CD4-positive, alpha-beta memory T cell (primary cell): ENCODE results near the gene ZPR1. TPM values are rescaled to one million over a fixed set of nuclear protein-coding genes. Genes with fewer than 3 reads are reported as not detected.

Source experiments
- CTCF ChIA-PET: fragments of 350-600 bp; sonication (Branson Sonifier 250); formaldehyde crosslinking; loops from one replicate; lab custom pipeline; 2021; ENCODE audit warnings: inconsistent platforms; ENCODE audit not compliant: partially characterized antibody; lab: Charles Lee
- POLR2A ChIA-PET: fragments of 350-600 bp; sonication (Branson Sonifier 250); formaldehyde crosslinking; loops from one replicate; lab custom pipeline; 2021; ENCODE audit not compliant: partially characterized antibody; lab: Charles Lee
- DNase-seq, 5 donors: peaks; one replicate each; pipeline versions ENCODE4 v3.0.0 to v3.0.0-alpha.2; 2020 to 2022; ENCODE audit warnings: mixed read lengths in 1 of 5
- H3K27ac ChIP-seq: one replicate; pipeline ENCODE4 v1.7.0; 2013; ENCODE audit warnings: low read depth, low read length
- H3K27me3 ChIP-seq: 2 replicates; pipeline ENCODE4 v1.7.0; 2013; ENCODE audit warnings: mild to moderate bottlenecking, low read length, moderate library complexity; ENCODE audit not compliant: insufficient read depth
- H3K36me3 ChIP-seq: 2 replicates; pipeline ENCODE4 v1.7.0; 2013; ENCODE audit warnings: mild to moderate bottlenecking, low read length, moderate library complexity; ENCODE audit not compliant: insufficient read depth
- H3K4me1 ChIP-seq: 2 replicates; pipeline ENCODE4 v1.7.0; 2013; ENCODE audit warnings: mild to moderate bottlenecking, low read length, moderate library complexity; ENCODE audit not compliant: insufficient read depth
- H3K4me3 ChIP-seq, 2 donors: one replicate each; pipeline ENCODE4 v1.7.0; 2013; ENCODE audit warnings: low read length in 2 of 2, mild to moderate bottlenecking in 1 of 2
- H3K9me3 ChIP-seq, 2 donors: one replicate each; pipeline ENCODE4 v1.7.0; 2013; ENCODE audit warnings: low read length in 2 of 2, control low read depth in 1 of 2; ENCODE audit not compliant: control insufficient read depth in 1 of 2
- H3K27ac Mint-ChIP-seq, 7 donors: one replicate each; pipeline ENCODE4 v1.8.0; 2020 to 2021; ENCODE audit warnings: mixed read lengths in 7 of 7, mild to moderate bottlenecking in 6 of 7, inconsistent platforms in 3 of 7, moderate library complexity in 3 of 7
- H3K27me3 Mint-ChIP-seq, 2 donors: one replicate each; pipeline ENCODE4 v1.8.0; 2020 to 2021; ENCODE audit warnings: mixed read lengths in 2 of 2
- H3K36me3 Mint-ChIP-seq, 2 donors: one replicate each; pipeline ENCODE4 v1.8.0; 2020 to 2021; ENCODE audit warnings: mixed read lengths in 2 of 2, inconsistent platforms in 1 of 2, mild to moderate bottlenecking in 1 of 2
- H3K4me1 Mint-ChIP-seq, 4 donors: one replicate each; pipeline ENCODE4 v1.8.0; 2020 to 2021; ENCODE audit warnings: mixed read lengths in 4 of 4, mild to moderate bottlenecking in 1 of 4
- H3K4me3 Mint-ChIP-seq, 8 donors: one replicate each; pipeline ENCODE4 v1.8.0; 2020 to 2021; ENCODE audit warnings: mixed read lengths in 8 of 8, mild to moderate bottlenecking in 7 of 8, moderate library complexity in 6 of 8, inconsistent platforms in 3 of 8
- H3K9me3 Mint-ChIP-seq, 8 donors: one replicate each; pipeline ENCODE4 v1.8.0; 2020 to 2021; ENCODE audit warnings: mixed read lengths in 8 of 8, mild to moderate bottlenecking in 5 of 8, inconsistent platforms in 3 of 8, moderate library complexity in 1 of 8
- intact Hi-C: fragments of 100-400 bp; cut with micrococcal nuclease; formaldehyde crosslinking; loops from one replicate; pipeline ENCODE4 v1.15.1; 2023
- polyA plus RNA-seq, 2 donors: library from polyadenylated mRNA; unstranded; fragments of 300-500 nt; fragmentation: Illumina TruSeq; gene quantifications; one replicate each; pipeline ENCODE4 v1.2.3, GENCODE V29; 2021
- total RNA-seq, 2 experiments: library from RNA; stranded (reverse); gene quantifications; one replicate each; pipeline ENCODE4 v1.2.3, GENCODE V29; 2021

The ZPR1 gene
- total and polyA plus RNA-seq, 4 experiments from 2014 or later = 45.8 to 73.4 (median 53.8) TPM

DNA sequence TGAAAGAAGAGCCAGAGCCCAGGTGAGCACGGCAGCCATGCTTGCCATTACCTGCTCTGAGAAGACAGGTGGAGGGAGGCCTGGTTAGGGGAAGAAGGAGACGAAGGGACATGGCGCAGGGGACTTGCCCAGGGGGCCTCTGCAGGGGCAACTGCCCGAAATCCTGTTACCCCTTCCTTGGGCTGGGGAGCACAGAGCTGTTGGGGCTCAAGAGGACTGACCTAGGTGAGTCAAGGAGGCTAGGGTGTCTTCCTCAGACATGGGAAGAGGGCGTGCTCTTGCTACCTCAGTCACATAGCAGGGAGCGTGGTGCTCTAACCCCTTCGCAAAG is 4.0 kb upstream of the ZPR1 start, which contains the start of gene APOA5:
Gene APOA5 (minus strand): TSS at position 67 of the 331 bp plus-strand sequence. CDS start 19 bp downstream, at position 48.
- Mint-ChIP-seq H3K27ac (peak within 1 kb of the TSS; percentile 29 to 88 (median 35)), H3K4me1 (peaks cover 15 to 31% (median 22%) of the 10 kb centered on the region in 4 donors), H3K36me3 (peaks cover 4 to 12% of the 10 kb centered on the region in 2 donors), H3K9me3 (no peaks in the 10 kb centered on the region), H3K27me3 (peaks cover 2 to 7% of the 10 kb centered on the region in 2 donors), H3K4me3 (peak within 1 kb of the TSS in 7 of 8 donors; percentile 11 to 83 (median 58))
- Histone ChIP-seq H3K36me3 (no peaks in the 10 kb centered on the region), H3K9me3 (no peaks in the 10 kb centered on the region), H3K27me3 (no peaks in the 10 kb centered on the region), H3K4me1 (peaks cover 24% of the 10 kb centered on the region), H3K27ac (no peak within 1 kb of the TSS), H3K4me3 (no peak within 1 kb of the TSS)
- intact Hi-C loops = loop anchor here (1.0 kb wide), 5 partner anchors 45 to 435 kb away; partner anchors contain the start of gene SIK3
- CTCF ChIA-PET = interaction anchor here (0.5 to 12.8 kb wide), 35 partner anchors 9 to 440 kb away, joined by 3 to 212 read pairs (median 5); partner anchors contain the start of genes APOA1, APOC3, BUD13 and PCSK7
- POLR2A ChIA-PET = interaction anchor here (1.0 to 2.8 kb wide), 9 partner anchors 19 to 435 kb away, joined by 3 to 23 read pairs (median 4); partner anchors contain the start of genes BUD13, PAFAH1B2 and SIDT2
- DNase-seq = no peak

DNA sequence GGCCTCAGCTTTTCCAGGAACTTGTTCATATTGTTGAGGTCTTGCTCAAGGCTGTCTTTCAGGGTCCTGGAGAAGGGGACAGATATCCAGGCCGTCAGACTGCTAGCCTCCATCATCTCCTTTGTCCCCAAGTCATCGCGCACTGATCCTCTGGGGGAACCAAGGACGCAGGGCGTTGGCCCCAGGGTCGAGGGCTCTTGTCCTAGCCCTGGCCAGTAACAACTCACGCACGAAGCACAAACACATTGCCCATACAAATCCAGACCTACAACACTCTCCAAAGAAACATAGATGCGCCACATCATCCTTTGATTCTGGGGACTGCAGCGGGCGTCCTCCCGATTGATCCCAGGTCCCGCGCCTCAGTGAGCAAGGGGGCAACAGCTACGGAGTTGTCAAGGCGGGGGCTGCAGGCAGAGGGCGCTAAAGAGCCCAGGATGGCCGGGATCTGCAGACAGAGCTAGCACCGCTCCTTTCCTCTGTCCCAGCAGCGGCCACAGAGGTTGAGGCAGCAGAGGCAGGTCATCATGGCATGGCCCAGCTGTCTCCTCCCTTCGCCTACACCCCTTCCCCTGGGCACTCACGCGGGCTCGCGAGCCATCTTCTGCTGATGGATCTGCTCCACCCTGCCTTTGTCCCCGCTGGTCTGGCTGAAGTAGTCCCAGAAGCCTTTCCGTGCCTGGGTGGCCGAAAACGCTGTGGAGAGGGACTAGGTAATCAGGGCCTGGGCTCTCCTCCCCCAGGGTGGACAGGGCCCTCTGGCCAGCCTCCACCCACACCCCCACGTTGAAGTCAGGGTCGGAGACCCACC is 3.4 kb upstream of the ZPR1 start:
- Histone ChIP-seq H3K27me3 (no peaks in the 10 kb centered on the region), H3K27ac (no peak overlapping the region), H3K9me3 (no peaks in the 10 kb centered on the region), H3K36me3 (peaks cover 3% of the 10 kb centered on the region), H3K4me3 (no peak overlapping the region), H3K4me1 (peaks cover 30% of the 10 kb centered on the region)
- H3K27ac Mint-ChIP-seq = peak overlapping the region; percentile 29 to 88 (median 35)
- H3K27me3 Mint-ChIP-seq = peaks cover 2 to 4% of the 10 kb centered on the region in 2 donors
- DNase-seq = peak; percentile 68 to 74 (median 70)
- peaks cover 8 to 18% of the 10 kb centered on the region in 2 donors for H3K36me3 Mint-ChIP-seq
- CTCF ChIA-PET = interaction anchor here (0.5 to 12.8 kb wide), 39 partner anchors 8 to 440 kb away, joined by 3 to 212 read pairs (median 4); partner anchors contain the start of genes APOA1, APOC3, BUD13 and PCSK7
- intact Hi-C loops = loop anchor here (1.0 kb wide), 5 partner anchors 45 to 435 kb away; partner anchors contain the start of gene SIK3
- peak overlapping the region in 7 of 8 donors; percentile 11 to 83 (median 58) for H3K4me3 Mint-ChIP-seq
- POLR2A ChIA-PET = interaction anchor here (1.0 to 2.8 kb wide), 9 partner anchors 18 to 435 kb away, joined by 3 to 23 read pairs (median 4); partner anchors contain the start of genes BUD13, PAFAH1B2, SIDT2 and SIK3
- H3K4me1 Mint-ChIP-seq = peaks cover 19 to 36% (median 28%) of the 10 kb centered on the region in 4 donors
- H3K9me3 Mint-ChIP-seq = no peaks in the 10 kb centered on the region

DNA sequence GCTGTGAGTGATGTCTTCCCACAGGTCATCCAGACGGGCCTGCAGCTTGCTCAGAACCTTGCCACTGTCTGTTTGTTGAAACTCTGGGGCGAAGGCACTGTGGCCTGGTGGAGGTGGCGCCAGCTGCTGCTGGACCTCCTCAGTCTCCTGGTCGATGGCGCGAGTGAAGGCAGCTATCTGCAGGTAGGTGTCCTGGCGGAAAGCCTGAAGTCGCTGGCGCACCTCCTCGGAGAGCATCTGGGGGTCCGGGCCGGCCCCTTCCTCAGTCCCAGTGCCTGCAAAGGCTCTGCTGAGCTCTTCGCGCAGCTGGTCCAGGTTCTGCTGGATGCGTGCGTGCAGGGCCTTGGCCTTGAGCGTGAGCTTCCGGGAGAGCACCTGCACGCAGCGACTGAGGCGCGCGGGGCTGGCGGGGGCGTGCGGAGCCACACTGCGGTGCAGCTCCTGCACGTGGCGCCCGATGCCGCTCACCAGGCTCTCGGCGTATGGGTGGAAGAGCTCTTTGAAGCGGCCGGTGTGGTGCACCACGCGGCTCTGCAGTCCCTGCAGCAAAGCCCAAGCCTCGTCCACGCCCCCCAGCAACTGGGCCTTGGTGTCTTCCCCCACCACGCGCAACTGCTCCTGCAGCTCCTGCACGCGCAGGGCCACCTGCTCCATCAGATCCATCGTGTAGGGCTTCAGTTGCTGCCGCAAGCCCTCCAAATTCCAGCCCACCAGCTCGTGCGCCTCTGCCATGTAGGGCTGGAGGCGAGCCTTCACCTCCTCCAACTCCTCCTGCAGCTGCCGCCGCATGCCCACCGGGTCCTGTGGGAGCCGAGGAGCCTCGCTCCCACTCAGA is 2.6 kb upstream of the ZPR1 start:
- no peak for DNase-seq
- Mint-ChIP-seq H3K36me3 (peaks cover 16 to 26% of the 10 kb centered on the region in 2 donors), H3K4me1 (peaks cover 22 to 45% (median 35%) of the 10 kb centered on the region in 4 donors), H3K4me3 (peak overlapping the region in 2 of 8 donors; percentile 55 to 83), H3K27ac (peak overlapping the region in 2 of 7 donors; percentile 34 to 36), H3K27me3 (peaks cover 2% of the 10 kb centered on the region in 2 donors), H3K9me3 (no peaks in the 10 kb centered on the region)
- Histone ChIP-seq H3K9me3 (no peaks in the 10 kb centered on the region), H3K27me3 (no peaks in the 10 kb centered on the region), H3K4me1 (peaks cover 32% of the 10 kb centered on the region), H3K36me3 (peaks cover 11% of the 10 kb centered on the region), H3K4me3 (no peak overlapping the region), H3K27ac (no peak overlapping the region)
- CTCF ChIA-PET = interaction anchor here (0.7 to 12.8 kb wide), 40 partner anchors 8 to 444 kb away, joined by 3 to 212 read pairs (median 4); partner anchors contain the start of genes APOA1, APOC3, BUD13 and PCSK7
- POLR2A ChIA-PET = interaction anchor here (1.0 to 2.8 kb wide), 9 partner anchors 17 to 436 kb away, joined by 3 to 23 read pairs (median 4); partner anchors contain the start of genes BUD13, PAFAH1B2, SIDT2 and SIK3
- intact Hi-C loops = loop anchor here (1.0 kb wide), 5 partner anchors 46 to 436 kb away; partner anchors contain the start of gene SIK3

DNA sequence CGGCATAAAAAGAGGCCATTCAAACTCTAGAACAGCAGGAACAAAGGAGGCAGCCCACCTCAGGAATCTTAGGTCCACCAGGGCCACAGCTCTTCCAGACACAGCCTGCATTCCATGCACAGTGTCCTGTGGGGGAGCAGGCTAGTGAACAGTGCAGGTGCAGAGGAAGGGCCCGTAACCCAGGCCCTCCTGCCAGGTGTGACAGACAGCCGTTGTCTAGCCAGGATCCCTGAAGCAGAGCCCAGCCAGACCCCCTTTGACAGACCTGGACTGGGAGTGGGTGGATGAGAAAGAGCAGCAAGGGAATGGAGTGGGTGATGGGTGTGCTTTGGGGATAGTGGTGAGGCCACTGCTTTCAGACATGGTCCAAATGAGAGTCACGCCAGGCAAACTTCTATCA is 1.2 kb upstream of the ZPR1 start:
- H3K4me1 Mint-ChIP-seq = peaks cover 27 to 59% (median 41%) of the 10 kb centered on the region in 4 donors
- intact Hi-C loops = loop anchor here (1.0 kb wide), 1 partner anchor 16 kb away; no protein-coding TSS in a partner anchor
- Histone ChIP-seq H3K4me3 (no peak overlapping the region), H3K27ac (no peak overlapping the region), H3K27me3 (no peaks in the 10 kb centered on the region), H3K36me3 (peaks cover 25% of the 10 kb centered on the region), H3K4me1 (peaks cover 32% of the 10 kb centered on the region), H3K9me3 (no peaks in the 10 kb centered on the region)
- no peak for DNase-seq
- peaks cover 0 to 2% of the 10 kb centered on the region in 2 donors for H3K27me3 Mint-ChIP-seq
- POLR2A ChIA-PET = interaction anchor here (2.8 to 6.8 kb wide), 3 partner anchors 16 to 47 kb away, joined by 11 to 100 read pairs (median 26); partner anchors contain the start of gene BUD13
- H3K27ac Mint-ChIP-seq = peak overlapping the region in 6 of 7 donors; percentile 83 to 99 (median 96)
- H3K36me3 Mint-ChIP-seq = peaks cover 30 to 40% of the 10 kb centered on the region in 2 donors
- H3K9me3 Mint-ChIP-seq = no peaks in the 10 kb centered on the region
- CTCF ChIA-PET = interaction anchor here (0.9 to 12.8 kb wide), 8 partner anchors 10 to 318 kb away, joined by 3 to 212 read pairs (median 40); partner anchors contain the start of genes APOA1, BUD13 and SIK3
- peak overlapping the region in 7 of 8 donors; percentile 69 to 98 (median 97) for H3K4me3 Mint-ChIP-seq

DNA sequence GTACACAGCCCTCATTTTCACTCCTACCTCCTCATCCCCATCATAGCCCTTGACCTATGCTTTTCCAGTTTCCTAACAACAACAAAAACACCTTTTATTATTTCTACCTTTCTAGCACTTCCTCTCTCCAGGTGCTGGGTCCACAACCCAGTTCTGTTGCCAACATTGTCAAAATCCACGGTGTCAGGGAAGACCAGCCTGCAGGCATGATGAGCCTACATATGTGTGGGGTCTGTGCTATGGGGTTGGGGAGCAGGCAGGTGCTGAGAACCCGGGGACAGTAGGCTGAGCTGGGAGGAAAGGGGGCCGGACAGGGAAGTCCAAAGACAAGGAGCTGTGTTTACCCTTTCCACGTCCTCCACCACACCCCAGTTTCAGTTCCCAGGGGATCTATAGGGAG is 711 bp upstream of the ZPR1 start:
- Mint-ChIP-seq H3K27ac (peak overlapping the region; percentile 96 to 99 (median 98)), H3K9me3 (no peaks in the 10 kb centered on the region), H3K36me3 (peaks cover 31 to 43% of the 10 kb centered on the region in 2 donors), H3K4me1 (peaks cover 27 to 60% (median 42%) of the 10 kb centered on the region in 4 donors), H3K27me3 (peaks cover 0 to 2% of the 10 kb centered on the region in 2 donors), H3K4me3 (peak overlapping the region; percentile 91 to 98 (median 97))
- H3K4me3 ChIP-seq = peak overlapping the region; percentile 55 to 90
- peak overlapping the region; percentile 84 for H3K27ac ChIP-seq
- H3K9me3 ChIP-seq = no peaks in the 10 kb centered on the region
- peaks cover 29% of the 10 kb centered on the region for H3K36me3 ChIP-seq
- intact Hi-C loops = loop anchor here (1.0 kb wide), 1 partner anchor 15 kb away; no protein-coding TSS in a partner anchor
- H3K27me3 ChIP-seq = no peaks in the 10 kb centered on the region
- H3K4me1 ChIP-seq = peaks cover 34% of the 10 kb centered on the region
- DNase-seq = no peak
- POLR2A ChIA-PET = interaction anchor here (1.2 to 6.8 kb wide), 11 partner anchors 16 to 539 kb away, joined by 3 to 100 read pairs (median 7); partner anchors contain the start of genes BUD13, CEP164, SIDT2 and SIK3
- CTCF ChIA-PET = interaction anchor here (0.9 to 12.8 kb wide), 11 partner anchors 10 to 318 kb away, joined by 3 to 212 read pairs (median 8); partner anchors contain the start of genes APOA1 and SIK3

DNA sequence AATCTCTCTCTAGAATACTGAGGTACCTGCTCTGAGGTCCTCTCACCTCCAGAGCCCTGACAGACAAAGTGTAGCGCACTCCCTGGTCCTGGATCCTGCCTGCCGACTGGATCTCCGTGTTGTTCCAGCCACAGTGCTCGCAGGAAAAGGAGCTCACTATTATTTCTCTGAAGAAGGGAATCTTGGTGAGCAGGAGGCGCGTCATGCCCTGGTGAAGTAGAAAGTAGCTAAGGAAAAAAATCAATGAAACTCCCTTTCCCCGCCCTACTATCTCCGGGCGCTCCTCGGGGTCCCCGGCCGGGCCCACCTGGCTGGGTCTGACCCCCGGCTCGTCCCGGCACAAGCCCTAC is 412 bp downstream of the ZPR1 start:
- Histone ChIP-seq H3K9me3 (no peaks in the 10 kb centered on the region), H3K36me3 (peaks cover 40% of the 10 kb centered on the region), H3K27ac (peak overlapping the region; percentile 84), H3K27me3 (no peaks in the 10 kb centered on the region), H3K4me1 (peaks cover 45% of the 10 kb centered on the region), H3K4me3 (peak overlapping the region; percentile 55 to 62)
- peak overlapping the region; percentile 70 to 98 (median 94) for H3K27ac Mint-ChIP-seq
- no peaks in the 10 kb centered on the region for H3K9me3 Mint-ChIP-seq
- POLR2A ChIA-PET = interaction anchor here (0.7 to 6.8 kb wide), 18 partner anchors 10 to 540 kb away, joined by 3 to 100 read pairs (median 4); partner anchors contain the start of genes BUD13, CEP164, PCSK7 and SIDT2
- H3K4me1 Mint-ChIP-seq = peaks cover 32 to 71% (median 48%) of the 10 kb centered on the region in 4 donors
- CTCF ChIA-PET = interaction anchor here (0.6 to 12.8 kb wide), 10 partner anchors 11 to 908 kb away, joined by 3 to 212 read pairs (median 6); partner anchors contain the start of genes APOA1 and SIK3
- DNase-seq = peak in 1 of 5 donors; percentile 9
- peaks cover 0 to 2% of the 10 kb centered on the region in 2 donors for H3K27me3 Mint-ChIP-seq
- peak overlapping the region; percentile 87 to 98 (median 96) for H3K4me3 Mint-ChIP-seq
- peaks cover 39 to 54% of the 10 kb centered on the region in 2 donors for H3K36me3 Mint-ChIP-seq
- intact Hi-C loops = no loop called here
